HepG2 (cell line): ENCODE data around the gene STK24. TPM values are rescaled to one million over a fixed set of nuclear protein-coding genes. Genes with fewer than 3 reads are reported as not detected.

ENCODE experiments used
- DR1 ChIP-seq: sonication (generic); formaldehyde crosslinking; IDR thresholded peaks from 2 replicates; pipeline ENCODE4 v1.8.0; 2021; ENCODE audit warnings: mild to moderate bottlenecking, missing genetic modification reagents, inconsistent platforms
- ELF1 ChIP-seq: sonication (generic); formaldehyde crosslinking; IDR thresholded peaks from 2 replicates; pipeline ENCODE4 v1.4.0; 2020; ENCODE audit warnings: missing genetic modification reagents
- FOXA1 ChIP-seq, 2 experiments: fragments of 450-650 bp in 1 of 2; sonication (generic) in 1 of 2; formaldehyde crosslinking in 1 of 2; IDR thresholded peaks; 2 replicates each; pipeline versions ENCODE4 v1.4.0 to v1.6.1; 2016 to 2020; ENCODE audit warnings: missing genetic modification reagents in 1 of 2
- FOXA3 ChIP-seq: IDR thresholded peaks from 2 replicates; pipeline ENCODE4 v1.6.1; 2016; ENCODE audit warnings: missing genetic modification reagents, missing compliant biosample characterization
- GATAD1 ChIP-seq: IDR thresholded peaks from 2 replicates; pipeline ENCODE4 v1.6.1; 2016; ENCODE audit warnings: missing genetic modification reagents, missing compliant biosample characterization
- GRHL1 ChIP-seq: sonication (generic); formaldehyde crosslinking; conservative IDR thresholded peaks from 2 replicates; pipeline ENCODE4 v1.8.0; 2022; ENCODE audit warnings: missing genetic modification reagents
- HMG20B ChIP-seq: conservative IDR thresholded peaks from 2 replicates; pipeline ENCODE4 v1.6.1; 2016; ENCODE audit warnings: missing genetic modification reagents, missing compliant biosample characterization
- IKZF1 ChIP-seq: fragments of 450-650 bp; IDR thresholded peaks from 2 replicates; pipeline ENCODE4 v1.7.1; 2016
- JUND ChIP-seq: sonication (generic); formaldehyde crosslinking; IDR thresholded peaks from 2 replicates; pipeline ENCODE4 v1.8.0; 2022; ENCODE audit warnings: mild to moderate bottlenecking, missing genetic modification reagents
- MAFK ChIP-seq, 2 experiments: IDR thresholded peaks in 1 of 2; conservative IDR thresholded peaks in 1 of 2; 2 replicates each; pipeline ENCODE4 v1.6.1; 2011; ENCODE audit warnings: improper control_type of control experiment in 2 of 2, low read length in 2 of 2
- MXD4 ChIP-seq: IDR thresholded peaks from 2 replicates; pipeline ENCODE4 v1.6.1; 2016; ENCODE audit warnings: mild to moderate bottlenecking, missing biosample characterization, missing genetic modification reagents
- NBN ChIP-seq: fragments of 450-650 bp; conservative IDR thresholded peaks from 2 replicates; pipeline ENCODE4 v1.6.1; 2017
- PAF1 ChIP-seq: IDR thresholded peaks from 2 replicates; pipeline ENCODE4 v1.6.1; 2016; ENCODE audit warnings: missing genetic modification reagents, missing compliant biosample characterization
- PHF5A ChIP-seq: IDR thresholded peaks from one replicate; pipeline ENCODE4 v1.6.1; 2018; ENCODE audit warnings: low read depth, missing genetic modification reagents; ENCODE audit not compliant: unreplicated experiment
- SMARCE1 ChIP-seq: fragments of 450-650 bp; IDR thresholded peaks from 2 replicates; pipeline ENCODE4 v1.6.1; 2017; ENCODE audit warnings: borderline replicate concordance
- SRSF1 ChIP-seq: fragments of 200-400 bp; formaldehyde crosslinking; optimal IDR thresholded peaks from 2 replicates; pipeline ENCODE3; 2017; ENCODE audit warnings: mild to moderate bottlenecking, low read depth, low read length, moderate library complexity
- TGIF2 ChIP-seq: IDR thresholded peaks from 2 replicates; pipeline ENCODE4 v1.6.1; 2016; ENCODE audit warnings: control low read depth, missing compliant biosample characterization
- TOPORS ChIP-seq: sonication (generic); formaldehyde crosslinking; IDR thresholded peaks from 2 replicates; pipeline ENCODE4 v1.8.0; 2023; ENCODE audit warnings: mild to moderate bottlenecking, missing genetic modification reagents
- TRIM24 ChIP-seq: sonication (generic); formaldehyde crosslinking; IDR thresholded peaks from 2 replicates; pipeline ENCODE4 v1.8.0; 2022; ENCODE audit warnings: mild to moderate bottlenecking, missing genetic modification reagents
- YEATS2 ChIP-seq: sonication (generic); formaldehyde crosslinking; IDR thresholded peaks from 2 replicates; pipeline ENCODE4 v1.4.0; 2020; ENCODE audit warnings: missing genetic modification reagents, borderline replicate concordance
- ZFP82 ChIP-seq: sonication (generic); formaldehyde crosslinking; IDR thresholded peaks from 2 replicates; pipeline ENCODE4 v1.5.1; 2020; ENCODE audit warnings: mild to moderate bottlenecking, missing genetic modification reagents, borderline replicate concordance
- ZFP90 ChIP-seq: sonication (generic); formaldehyde crosslinking; IDR thresholded peaks from 2 replicates; pipeline ENCODE4 v1.8.0; 2022; ENCODE audit warnings: missing genetic modification reagents, mild to moderate bottlenecking, inconsistent platforms, borderline replicate concordance
- ZNF34 ChIP-seq: sonication (generic); formaldehyde crosslinking; IDR thresholded peaks from 2 replicates; pipeline ENCODE4 v1.4.0; 2020; ENCODE audit warnings: mild to moderate bottlenecking, missing genetic modification reagents, borderline replicate concordance
- ZNF362 ChIP-seq: sonication (generic); formaldehyde crosslinking; IDR thresholded peaks from 2 replicates; pipeline ENCODE4 v1.4.0; 2020; ENCODE audit warnings: missing genetic modification reagents, mild to moderate bottlenecking, borderline replicate concordance
- ZNF446 ChIP-seq: sonication (generic); formaldehyde crosslinking; IDR thresholded peaks from 2 replicates; pipeline ENCODE4 v1.5.0; 2020; ENCODE audit warnings: mild to moderate bottlenecking, missing genetic modification reagents
- ZNF652 ChIP-seq: IDR thresholded peaks from 2 replicates; pipeline ENCODE4 v1.6.1; 2016; ENCODE audit warnings: low read depth, borderline replicate concordance
- ZNF672 ChIP-seq: sonication (generic); formaldehyde crosslinking; IDR thresholded peaks from 2 replicates; pipeline ENCODE4 v1.8.1; 2022; ENCODE audit warnings: missing genetic modification reagents
- ZNF674 ChIP-seq: sonication (generic); formaldehyde crosslinking; IDR thresholded peaks from 2 replicates; pipeline ENCODE4 v1.5.0; 2020; ENCODE audit warnings: low read depth, mild to moderate bottlenecking, missing genetic modification reagents
- polyA plus RNA-seq, 8 experiments: library from polyadenylated mRNA; depleted of rRNA in 3 of 8; stranded (reverse) in 7 of 8; unstranded in 1 of 8; fragments of >200 nt; fragmentation: Illumina TruSeq in 4 of 8; extraction: Trizol in 4 of 8; gene quantifications; 2 replicates each; pipeline versions ENCODE4 v1.2.1 to v1.2.3, GENCODE V29; 2011 to 2016; ENCODE audit warnings: low read depth in 4 of 8, missing spikeins in 1 of 8, mixed read lengths in 1 of 8; ENCODE audit not compliant: insufficient read depth in 1 of 8
- total RNA-seq, 5 experiments: library from RNA; depleted of rRNA; stranded (reverse); fragments of >200 nt; fragmentation: Illumina TruSeq; extraction: Trizol; gene quantifications; 2 replicates each; pipeline ENCODE4 v1.2.3, GENCODE V29; 2016; ENCODE audit warnings: low read depth in 1 of 5
- TF ChIP-seq, protein P1 (sequence below): sonication (generic); formaldehyde crosslinking; conservative IDR thresholded peaks from 2 replicates; pipeline ENCODE4 v1.8.0; 2022; ENCODE audit warnings: mild to moderate bottlenecking, moderate library complexity, missing genetic modification reagents

The STK24 gene
- total and polyA plus RNA-seq, 2 of the 13 experiments (the other 11 are each of a cell fraction or from before 2014, with no cell fraction given) = 51.3 to 73.0 TPM

DNA sequence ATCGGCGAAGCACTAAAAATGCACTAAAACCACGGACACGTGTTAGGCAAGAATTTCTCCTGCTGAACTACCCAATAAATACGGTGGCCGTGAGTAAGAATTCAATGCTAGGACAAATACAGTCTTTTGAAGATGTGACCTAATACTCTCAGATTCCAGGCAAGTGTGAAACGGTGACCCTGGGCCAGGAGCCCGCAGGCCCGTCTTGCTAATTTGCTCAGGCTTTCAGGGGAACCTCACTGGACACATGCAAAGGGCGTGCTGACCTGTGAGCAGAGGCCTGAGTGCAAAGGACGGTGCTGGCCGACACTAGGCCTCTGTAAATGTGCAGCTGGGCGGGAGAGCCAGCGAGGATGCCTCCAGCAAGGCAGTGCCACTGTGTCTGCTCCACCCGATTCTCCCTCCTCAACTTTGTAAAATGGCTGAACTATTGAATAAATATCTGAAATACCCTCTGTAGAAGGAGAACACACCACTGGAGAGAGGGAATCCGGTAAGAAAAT, 70.1 kb downstream of the STK24 start (continued):
- peak; percentile 82; the same call in 1 of the 2 replicates for TF ChIP-seq TRIM24 (CRISPR knock-in tag)
- no peak; the same call in 1 of the 2 replicates for TF ChIP-seq ELF1 (CRISPR knock-in tag)
- TF ChIP-seq TGIF2 (CRISPR knock-in tag) = no peak; the same call in none of the 2 replicates
- no peak for TF ChIP-seq SRSF1
- TF ChIP-seq, protein P1, sequence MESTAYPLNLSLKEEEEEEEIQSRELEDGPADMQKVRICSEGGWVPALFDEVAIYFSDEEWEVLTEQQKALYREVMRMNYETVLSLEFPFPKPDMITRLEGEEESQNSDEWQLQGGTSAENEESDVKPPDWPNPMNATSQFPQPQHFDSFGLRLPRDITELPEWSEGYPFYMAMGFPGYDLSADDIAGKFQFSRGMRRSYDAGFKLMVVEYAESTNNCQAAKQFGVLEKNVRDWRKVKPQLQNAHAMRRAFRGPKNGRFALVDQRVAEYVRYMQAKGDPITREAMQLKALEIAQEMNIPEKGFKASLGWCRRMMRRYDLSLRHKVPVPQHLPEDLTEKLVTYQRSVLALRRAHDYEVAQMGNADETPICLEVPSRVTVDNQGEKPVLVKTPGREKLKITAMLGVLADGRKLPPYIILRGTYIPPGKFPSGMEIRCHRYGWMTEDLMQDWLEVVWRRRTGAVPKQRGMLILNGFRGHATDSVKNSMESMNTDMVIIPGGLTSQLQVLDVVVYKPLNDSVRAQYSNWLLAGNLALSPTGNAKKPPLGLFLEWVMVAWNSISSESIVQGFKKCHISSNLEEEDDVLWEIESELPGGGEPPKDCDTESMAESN (CRISPR knock-in tag) = no peak
- peak; percentile 81; the same call in 1 of the 2 replicates for TF ChIP-seq ZNF674 (CRISPR knock-in tag)
- TF ChIP-seq ZNF34 = no peak
- peak; percentile 69; the same call in 1 of the 2 replicates for TF ChIP-seq ZNF362 (CRISPR knock-in tag)
- TF ChIP-seq TOPORS (CRISPR knock-in tag) = peak; percentile 76; the same call in 1 of the 2 replicates
- TF ChIP-seq NBN = no peak
- TF ChIP-seq IKZF1 = no peak
- peak; percentile 94 for TF ChIP-seq MXD4
- peak; percentile 50; the same call in 1 of the 2 replicates for TF ChIP-seq DR1 (CRISPR knock-in tag)
- TF ChIP-seq FOXA3 (CRISPR knock-in tag) = peak; percentile 85
- TF ChIP-seq GATAD1 (CRISPR knock-in tag) = peak; percentile 75
- TF ChIP-seq HMG20B = peak; percentile 88
- TF ChIP-seq ZNF446 = peak; percentile 71; the same call in 1 of the 2 replicates
- no peak for TF ChIP-seq SMARCE1
- no peak for TF ChIP-seq ZFP82 (CRISPR knock-in tag)
- TF ChIP-seq YEATS2 (CRISPR knock-in tag) = peak; percentile 86; the same call in 1 of the 2 replicates
- TF ChIP-seq GRHL1 = no peak
- TF ChIP-seq ZNF672 (CRISPR knock-in tag) = no peak
- TF ChIP-seq PHF5A (CRISPR knock-in tag) = peak; percentile 49
- peak; percentile 58 for TF ChIP-seq ZNF652 (CRISPR knock-in tag)
- TF ChIP-seq FOXA1 (IDR thresholded peaks at IDR 0.05) = no peak
- TF ChIP-seq FOXA1 (CRISPR knock-in tag; IDR thresholded peaks at IDR 0.05) = peak; percentile 75
- peak; percentile 43; the same call in 1 of the 2 replicates for TF ChIP-seq ZFP90 (CRISPR knock-in tag)
- TF ChIP-seq MAFK (conservative IDR thresholded peaks at IDR 0.05 in 1 of 2, IDR thresholded peaks at IDR 0.05 in 1 of 2; ENCODE audit: low read length in 2 of 2) = 0 out of 4 replicates have a peak, but pooled peaks of 1 of the 2 experiments have one; percentile 16
- no peak for TF ChIP-seq PAF1 (CRISPR knock-in tag)
- peak; percentile 79 for TF ChIP-seq JUND (CRISPR knock-in tag)
